Effector memory CD8-positive, alpha-beta T cell (primary cell): Measurements from ENCODE around the gene GRAMD1C.

Experiments used
- ATAC-seq: fragments of 150-1000 bp; cut with Tn5 transposase; replicated peaks from 2 replicates; pipeline ENCODE4 v1.10.0; 2021; ENCODE audit warnings: mild to moderate bottlenecking, moderate library complexity
- DNase-seq, 3 experiments: peaks; one replicate each; pipeline ENCODE4 v3.0.0; 2021
- H3K27ac Mint-ChIP-seq, 2 donors: one replicate each; pipeline ENCODE4 v1.8.0; 2022; ENCODE audit warnings: mild to moderate bottlenecking in 2 of 2, mixed read lengths in 2 of 2, moderate library complexity in 2 of 2
- H3K27me3 Mint-ChIP-seq, 2 donors: one replicate each; pipeline ENCODE4 v1.8.0; 2022; ENCODE audit warnings: mixed read lengths in 2 of 2
- H3K36me3 Mint-ChIP-seq: one replicate; pipeline ENCODE4 v1.8.0; 2022; ENCODE audit warnings: mild to moderate bottlenecking, moderate library complexity, mixed read lengths; ENCODE audit not compliant: insufficient read depth
- H3K4me1 Mint-ChIP-seq, 2 donors: one replicate each; pipeline ENCODE4 v1.8.0; 2022; ENCODE audit warnings: low read depth in 2 of 2, mixed read lengths in 2 of 2
- H3K4me3 Mint-ChIP-seq, 2 donors: one replicate each; pipeline ENCODE4 v1.8.0; 2022; ENCODE audit warnings: mild to moderate bottlenecking in 2 of 2, mixed read lengths in 2 of 2, moderate library complexity in 2 of 2
- H3K9me3 Mint-ChIP-seq, 2 donors: one replicate each; pipeline ENCODE4 v1.8.0; 2022; ENCODE audit warnings: mixed read lengths in 2 of 2

Gene GRAMD1C

GRCh38 chr3:113983544-113983943, 145.0 kb downstream of the GRAMD1C start:
- Mint-ChIP-seq H3K27ac (no peak overlapping the region), H3K36me3 (peaks cover 2% of the 10 kb centered on the region), H3K27me3 (no peaks in the 10 kb centered on the region), H3K4me1 (no peaks in the 10 kb centered on the region), H3K4me3 (no peak overlapping the region), H3K9me3 (no peaks in the 10 kb centered on the region)
- DNase-seq (no peak), ATAC-seq (no peak)

GRCh38 chr3:113985541-113985940, 147.0 kb downstream of the GRAMD1C start:
- ATAC-seq (peak; percentile 58), DNase-seq (no peak)
- Mint-ChIP-seq H3K9me3 (no peaks in the 10 kb centered on the region), H3K27me3 (no peaks in the 10 kb centered on the region), H3K36me3 (peaks cover 8% of the 10 kb centered on the region), H3K4me1 (peaks cover 0 to 2% of the 10 kb centered on the region in 2 donors), H3K4me3 (no peak overlapping the region), H3K27ac (no peak overlapping the region)
